Measurements from ENCODE around the gene CROCC2.

The CROCC2 gene

GRCh38 chr2:240906141-240906910 is at the start of gene CROCC2:
TSS of gene CROCC2 (plus strand) at chr2:240906336. CDS start at chr2:240906514, 178 bp downstream.
- Histone ChIP-seq H3K27ac (no peak within 1 kb of the TSS), H3K36me3 (no peaks in the 10 kb centered on the region), H3K4me3 (ENCODE audit: low read depth, low read length) (no peak within 1 kb of the TSS), H3K27me3 (ENCODE audit: insufficient read depth, low read depth, severe bottlenecking) (no peaks in the 10 kb centered on the region), H3K9me3 (ENCODE audit: severe bottlenecking) (no peaks in the 10 kb centered on the region)
- TF ChIP-seq, protein P1, sequence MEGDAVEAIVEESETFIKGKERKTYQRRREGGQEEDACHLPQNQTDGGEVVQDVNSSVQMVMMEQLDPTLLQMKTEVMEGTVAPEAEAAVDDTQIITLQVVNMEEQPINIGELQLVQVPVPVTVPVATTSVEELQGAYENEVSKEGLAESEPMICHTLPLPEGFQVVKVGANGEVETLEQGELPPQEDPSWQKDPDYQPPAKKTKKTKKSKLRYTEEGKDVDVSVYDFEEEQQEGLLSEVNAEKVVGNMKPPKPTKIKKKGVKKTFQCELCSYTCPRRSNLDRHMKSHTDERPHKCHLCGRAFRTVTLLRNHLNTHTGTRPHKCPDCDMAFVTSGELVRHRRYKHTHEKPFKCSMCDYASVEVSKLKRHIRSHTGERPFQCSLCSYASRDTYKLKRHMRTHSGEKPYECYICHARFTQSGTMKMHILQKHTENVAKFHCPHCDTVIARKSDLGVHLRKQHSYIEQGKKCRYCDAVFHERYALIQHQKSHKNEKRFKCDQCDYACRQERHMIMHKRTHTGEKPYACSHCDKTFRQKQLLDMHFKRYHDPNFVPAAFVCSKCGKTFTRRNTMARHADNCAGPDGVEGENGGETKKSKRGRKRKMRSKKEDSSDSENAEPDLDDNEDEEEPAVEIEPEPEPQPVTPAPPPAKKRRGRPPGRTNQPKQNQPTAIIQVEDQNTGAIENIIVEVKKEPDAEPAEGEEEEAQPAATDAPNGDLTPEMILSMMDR (IDR thresholded peaks at IDR 0.05; ENCODE audit: low read depth, low read length), result no peak
- DNase-seq, result no peak

DNA sequence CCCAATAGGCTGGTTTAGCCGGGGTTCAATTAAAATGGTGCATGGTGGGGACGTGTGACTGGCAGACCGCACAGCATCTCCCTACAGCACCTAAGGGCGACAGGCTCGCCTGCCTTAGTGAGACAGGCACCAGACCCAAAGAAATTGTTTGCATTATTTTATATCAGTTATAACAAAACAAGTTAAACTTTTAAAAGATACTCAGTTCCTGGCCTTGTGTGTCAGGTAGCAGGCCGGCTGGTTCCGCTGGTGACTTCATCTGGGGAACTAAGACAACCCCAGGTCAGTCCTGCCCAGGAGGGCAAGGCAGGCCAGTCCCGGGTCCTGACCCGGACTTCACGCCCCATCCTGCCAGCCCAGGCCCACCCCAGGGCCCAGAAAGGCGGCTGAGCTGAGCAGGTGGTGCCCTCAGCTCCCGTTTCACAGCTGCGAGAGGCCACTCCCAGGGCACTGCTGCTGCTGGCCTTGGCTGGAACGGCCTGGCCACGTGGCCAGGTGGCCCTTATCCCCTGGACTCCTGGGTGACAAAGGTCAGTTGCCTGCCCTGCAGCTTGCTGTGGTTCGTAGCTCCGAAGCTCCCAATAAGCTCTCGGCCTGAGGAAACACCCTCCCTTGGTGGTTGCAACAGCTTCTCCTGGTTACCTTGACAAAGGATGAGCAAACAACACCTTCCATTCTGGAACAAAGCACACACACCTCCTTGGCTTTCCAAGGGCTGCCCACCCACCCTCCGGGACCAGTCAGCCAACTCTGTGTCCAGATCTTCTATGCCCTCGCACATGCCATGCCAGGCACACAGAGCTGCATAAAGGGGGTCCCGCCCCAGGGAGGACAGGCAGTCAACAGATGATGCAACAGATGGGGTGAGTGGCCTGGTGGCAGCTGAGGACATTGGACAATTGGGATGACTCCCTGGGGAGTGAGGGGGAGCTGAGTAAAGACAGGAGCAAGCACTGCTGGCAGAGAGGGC is 48.8 kb upstream of the CROCC2 start:
- H3K27ac ChIP-seq, result no peak overlapping the region; the same call in 1 of the 2 replicates
- TF ChIP-seq, protein P1 (IDR thresholded peaks at IDR 0.05; ENCODE audit: low read depth, low read length), result no peak
- peaks cover 17% of the 10 kb centered on the region for H3K9me3 ChIP-seq (ENCODE audit: severe bottlenecking)
- H3K27me3 ChIP-seq (ENCODE audit: insufficient read depth, low read depth, severe bottlenecking), result no peaks in the 10 kb centered on the region
- no peak for DNase-seq
- no peaks in the 10 kb centered on the region for H3K36me3 ChIP-seq
- H3K4me3 ChIP-seq (ENCODE audit: low read depth, low read length), result no peak overlapping the region

GRCh38 chr2:240858321-240858720 is 47.8 kb upstream of the CROCC2 start:
- no peak overlapping the region for H3K4me3 ChIP-seq (ENCODE audit: low read depth, low read length)
- peaks cover 17% of the 10 kb centered on the region for H3K9me3 ChIP-seq (ENCODE audit: severe bottlenecking)
- no peak overlapping the region for H3K27ac ChIP-seq
- no peak for DNase-seq
- TF ChIP-seq, protein P1 (IDR thresholded peaks at IDR 0.05; ENCODE audit: low read depth, low read length), result no peak
- H3K27me3 ChIP-seq (ENCODE audit: insufficient read depth, low read depth, severe bottlenecking), result no peaks in the 10 kb centered on the region
- H3K36me3 ChIP-seq, result no peaks in the 10 kb centered on the region

- Histone ChIP-seq H3K27me3 (ENCODE audit: insufficient read depth, low read depth, severe bottlenecking) (no peaks in the 10 kb centered on the region), H3K27ac (no peak overlapping the region)
- TF ChIP-seq, protein P1 (IDR thresholded peaks at IDR 0.05; ENCODE audit: low read depth, low read length), result no peak
Measured at GRCh38 chr2:240858871-240859270, 47.3 kb upstream of the CROCC2 start.

GRCh38 chr2:240861547-240861946 is 44.6 kb upstream of the CROCC2 start:
- Histone ChIP-seq H3K9me3 (ENCODE audit: severe bottlenecking) (peaks cover 6% of the 10 kb centered on the region), H3K4me3 (ENCODE audit: low read depth, low read length) (no peak overlapping the region), H3K36me3 (no peaks in the 10 kb centered on the region), H3K27ac (no peak overlapping the region), H3K27me3 (ENCODE audit: insufficient read depth, low read depth, severe bottlenecking) (no peaks in the 10 kb centered on the region)
- TF ChIP-seq, protein P1 (IDR thresholded peaks at IDR 0.05; ENCODE audit: low read depth, low read length), result no peak
- no peak for DNase-seq

More at GRCh38 chr2:240858871-240859270, 47.3 kb upstream of the CROCC2 start:
- Histone ChIP-seq H3K9me3 (ENCODE audit: severe bottlenecking) (peaks cover 17% of the 10 kb centered on the region), H3K36me3 (no peaks in the 10 kb centered on the region), H3K4me3 (ENCODE audit: low read depth, low read length) (no peak overlapping the region)
- DNase-seq, result no peak

Data from WERI-Rb-1 (cell line).